Measurements from ENCODE around the gene ZNF333.
"Not testable (repeated sequence)": the region's sequence is repeated elsewhere in the genome, so short reads cannot be mapped to it uniquely, and the experiment has no call there.

The ZNF333 gene

GRCh38 chr19:14770944-14771839 lies 81.3 kb downstream of the ZNF333 start:
- TF ChIP-seq POLR2A (IDR thresholded peaks at IDR 0.05; ENCODE audit: low read depth, low read length) (no peak), POLR2AphosphoS5 (IDR thresholded peaks at IDR 0.05; ENCODE audit: low read depth, low read length) (no peak), TAF1 (IDR thresholded peaks at IDR 0.05; ENCODE audit: borderline replicate concordance, low read depth, low read length) (no peak)
- DNase-seq (ENCODE audit: insufficient read length), result no peak
- FAIRE-seq, result no peak

GRCh38 chr19:14772467-14772866 lies 82.6 kb downstream of the ZNF333 start:
- no peak for FAIRE-seq
- DNase-seq (ENCODE audit: insufficient read length), result no peak
- TF ChIP-seq POLR2AphosphoS5 (IDR thresholded peaks at IDR 0.05; ENCODE audit: low read depth, low read length), result no peak
- no peak for TF ChIP-seq TAF1 (IDR thresholded peaks at IDR 0.05; ENCODE audit: borderline replicate concordance, low read depth, low read length)
- no peak for TF ChIP-seq POLR2A (IDR thresholded peaks at IDR 0.05; ENCODE audit: low read depth, low read length)

GRCh38 chr19:14772995-14773394 lies 83.1 kb downstream of the ZNF333 start:
- no peak for FAIRE-seq
- TF ChIP-seq TAF1 (IDR thresholded peaks at IDR 0.05; ENCODE audit: borderline replicate concordance, low read depth, low read length), result no peak
- TF ChIP-seq POLR2AphosphoS5 (IDR thresholded peaks at IDR 0.05; ENCODE audit: low read depth, low read length), result no peak
- TF ChIP-seq POLR2A (IDR thresholded peaks at IDR 0.05; ENCODE audit: low read depth, low read length), result no peak
- DNase-seq (ENCODE audit: insufficient read length), result no peak

- FAIRE-seq, result not testable (repeated sequence)
Measured at GRCh38 chr19:14773722-14774121, 83.9 kb downstream of the ZNF333 start.

GRCh38 chr19:14774373-14774772 lies 84.5 kb downstream of the ZNF333 start:
- no peak for TF ChIP-seq POLR2A (IDR thresholded peaks at IDR 0.05; ENCODE audit: low read depth, low read length)

More at GRCh38 chr19:14773722-14774121, 83.9 kb downstream of the ZNF333 start:
- DNase-seq (ENCODE audit: insufficient read length), result not testable (repeated sequence)

GRCh38 chr19:14775326-14775725 lies 85.5 kb downstream of the ZNF333 start:
- DNase-seq (ENCODE audit: insufficient read length); FAIRE-seq: not testable (repeated sequence)

More at GRCh38 chr19:14774373-14774772, 84.5 kb downstream of the ZNF333 start:
- no peak for DNase-seq (ENCODE audit: insufficient read length)
- no peak for FAIRE-seq

GRCh38 chr19:14775869-14776586 lies 86.2 kb downstream of the ZNF333 start:
- DNase-seq (ENCODE audit: insufficient read length), result no peak
- FAIRE-seq, result no peak
- TF ChIP-seq POLR2AphosphoS5 (IDR thresholded peaks at IDR 0.05; ENCODE audit: low read depth, low read length), result no peak
- no peak for TF ChIP-seq TAF1 (IDR thresholded peaks at IDR 0.05; ENCODE audit: borderline replicate concordance, low read depth, low read length)
- TF ChIP-seq POLR2A (IDR thresholded peaks at IDR 0.05; ENCODE audit: low read depth, low read length), result no peak

GRCh38 chr19:14777645-14778044 lies 87.8 kb downstream of the ZNF333 start:
- not testable (repeated sequence) for DNase-seq (ENCODE audit: insufficient read length); FAIRE-seq

GRCh38 chr19:14778110-14778845 lies 88.4 kb downstream of the ZNF333 start, which contains the start of gene ADGRE2:
ADGRE2 (minus strand) TSS chr19:14778560; CDS start chr19:14776756, 1,804 bp downstream.
- FAIRE-seq, result not testable (repeated sequence)

GRCh38 chr19:14779151-14779550 lies 89.3 kb downstream of the ZNF333 start:
- DNase-seq (ENCODE audit: insufficient read length) (no peak), FAIRE-seq (no peak)
- no peak for TF ChIP-seq TAF1 (IDR thresholded peaks at IDR 0.05; ENCODE audit: borderline replicate concordance, low read depth, low read length)
- no peak for TF ChIP-seq POLR2A (IDR thresholded peaks at IDR 0.05; ENCODE audit: low read depth, low read length)
- no peak for TF ChIP-seq POLR2AphosphoS5 (IDR thresholded peaks at IDR 0.05; ENCODE audit: low read depth, low read length)

More at GRCh38 chr19:14778110-14778845, 88.4 kb downstream of the ZNF333 start, which contains the start of gene ADGRE2:
- DNase-seq (ENCODE audit: insufficient read length), result not testable (repeated sequence)

GRCh38 chr19:14780622-14781225 lies 90.9 kb downstream of the ZNF333 start:
- FAIRE-seq; DNase-seq (ENCODE audit: insufficient read length): not testable (repeated sequence)

GRCh38 chr19:14781713-14782536 lies 92.1 kb downstream of the ZNF333 start:
- not testable (repeated sequence) for DNase-seq (ENCODE audit: insufficient read length)

More at GRCh38 chr19:14781713-14782536, 92.1 kb downstream of the ZNF333 start:
- FAIRE-seq, result not testable (repeated sequence)
